A549 (cell line): ENCODE data around the gene CEP78. TPM values are rescaled to one million over a fixed set of nuclear protein-coding genes. Genes with fewer than 3 reads are reported as not detected.
A peak's percentile ranks its signal among the peaks of the same experiment; 100 is the strongest.

Experiments used
- ATAC-seq, 2 experiments: fragments of 200-7000 bp in 1 of 2; fragments of >200 bp in 1 of 2; cut with Nextera tagmentation in 1 of 2; cut with Tn5 transposase in 1 of 2; 3 replicates each; pipeline versions ENCODE4 v1.8.0 to v1.9.1; 2018 to 2020; ENCODE audit warnings: mild to moderate bottlenecking in 1 of 2, moderate library complexity in 1 of 2
- CTCF ChIA-PET: fragments of 300-600 bp; sonication (Branson Sonifier 250); formaldehyde crosslinking; extraction: SDS; loops from one replicate; lab custom pipeline; 2021; ENCODE audit warnings: antibody characterized with exemption, inconsistent platforms; lab: Yijun Ruan, JAX
- POLR2A ChIA-PET: fragments of 350-600 bp; formaldehyde crosslinking; extraction: SDS; loops from one replicate; lab custom pipeline; 2021; ENCODE audit warnings: antibody characterized with exemption, inconsistent platforms; lab: Yijun Ruan, JAX
- DNase-seq, 2 experiments: peaks; one replicate each; pipeline versions ENCODE4 v3.0.0 to v3.0.0-alpha.2; 2011 to 2016; ENCODE audit warnings: low read depth in 1 of 2, low spot score in 1 of 2
- FAIRE-seq: peaks from 2 replicates; lab custom pipeline; 2011; peaks lifted over from hg19 to GRCh38; lab: Jason Lieb, UNC
- H3K27ac ChIP-seq, 2 experiments: fragments of >200 bp; sonication (Bioruptor Twin); formaldehyde crosslinking; 3 replicates each; pipeline ENCODE4 v1.5.1; 2016 to 2017
- H3K4me1 ChIP-seq: fragments of >200 bp; sonication (Bioruptor Twin); formaldehyde crosslinking; 3 replicates; pipeline ENCODE4 v1.6.1; 2016
- H3K4me2 ChIP-seq: fragments of >200 bp; sonication (Bioruptor Twin); formaldehyde crosslinking; 3 replicates; pipeline ENCODE4 v1.6.1; 2016
- H3K4me3 ChIP-seq: fragments of >200 bp; sonication (Bioruptor Twin); formaldehyde crosslinking; 3 replicates; pipeline ENCODE4 v1.5.1; 2016
- H3K9me3 ChIP-seq: fragments of >200 bp; sonication (Bioruptor Twin); formaldehyde crosslinking; 3 replicates; pipeline ENCODE4 v1.6.1; 2016
- BHLHE40 ChIP-seq: IDR thresholded peaks from 2 replicates; pipeline ENCODE4 v1.6.1; 2012; ENCODE audit warnings: low read depth, low read length, inconsistent platforms
- CBX8 ChIP-seq: fragments of 200-600 bp; sonication (generic); IDR thresholded peaks from 2 replicates; pipeline ENCODE4 v1.6.1; 2016
- CEBPB ChIP-seq, 2 experiments: fragments of >200 bp in 1 of 2; sonication (Bioruptor Twin) in 1 of 2; formaldehyde crosslinking in 1 of 2; IDR thresholded peaks; 2 replicates each; pipeline ENCODE4 v1.6.1; 2012 to 2016
- CHD4 ChIP-seq: fragments of 200-600 bp; sonication (generic); IDR thresholded peaks from 2 replicates; pipeline ENCODE4 v1.6.1; 2016; ENCODE audit warnings: antibody characterized with exemption, mild to moderate bottlenecking, borderline replicate concordance
- FOSB ChIP-seq: fragments of 250-450 bp; sonication (Bioruptor Pico); IDR thresholded peaks from 2 replicates; pipeline ENCODE4 v1.5.0; 2020; ENCODE audit warnings: mild to moderate bottlenecking, moderate library complexity
- HEYL ChIP-seq: fragments of 250-450 bp; sonication (Bioruptor Pico); IDR thresholded peaks from 2 replicates; pipeline ENCODE4 v1.8.0; 2021; ENCODE audit warnings: mild to moderate bottlenecking, moderate library complexity
- HOXA7 ChIP-seq: fragments of 250-450 bp; sonication (Bioruptor Pico); IDR thresholded peaks from 2 replicates; pipeline ENCODE4 v1.5.0; 2020; ENCODE audit warnings: mild to moderate bottlenecking, moderate library complexity
- HOXB5 ChIP-seq: fragments of 250-450 bp; sonication (Bioruptor Pico); IDR thresholded peaks from 2 replicates; pipeline ENCODE4 v1.5.0; 2020; ENCODE audit warnings: mild to moderate bottlenecking, moderate library complexity
- MYC ChIP-seq: IDR thresholded peaks from 2 replicates; pipeline ENCODE4 v1.6.1; 2012; ENCODE audit warnings: mild to moderate bottlenecking, inconsistent platforms, low read length, improper control_type of control experiment, borderline replicate concordance
- NFE2L2 ChIP-seq: fragments of 150-350 bp; conservative IDR thresholded peaks from 2 replicates; pipeline ENCODE4 v1.6.1; 2014; ENCODE audit warnings: low read length
- NPAS2 ChIP-seq: fragments of 250-450 bp; sonication (Bioruptor Pico); IDR thresholded peaks from 2 replicates; pipeline ENCODE4 v1.8.0; 2022; ENCODE audit warnings: mild to moderate bottlenecking, moderate library complexity, borderline replicate concordance
- NR3C1 ChIP-seq: fragments of >200 bp; sonication (Bioruptor Twin); formaldehyde crosslinking; IDR thresholded peaks from 3 replicates; pipeline ENCODE4 v1.6.1; 2017
- POLR2A ChIP-seq: IDR thresholded peaks from 2 replicates; pipeline ENCODE4 v1.6.1; 2012; ENCODE audit warnings: mild to moderate bottlenecking, low read length
- RAD21 ChIP-seq, 2 experiments: fragments of >200 bp in 1 of 2; sonication (Bioruptor Twin) in 1 of 2; formaldehyde crosslinking in 1 of 2; IDR thresholded peaks in 1 of 2; conservative IDR thresholded peaks in 1 of 2; 2 replicates in 1 of 2; 3 replicates in 1 of 2; pipeline ENCODE4 v1.6.1; 2012 to 2018; ENCODE audit warnings: inconsistent platforms in 1 of 2
- RCOR1 ChIP-seq: fragments of 150-350 bp; IDR thresholded peaks from 2 replicates; pipeline ENCODE4 v1.6.1; 2014; ENCODE audit warnings: antibody characterized with exemption, low read length, low read depth
- RNF2 ChIP-seq: fragments of 200-600 bp; sonication (generic); IDR thresholded peaks from 2 replicates; pipeline ENCODE4 v1.6.1; 2016; ENCODE audit warnings: low read depth, mild to moderate bottlenecking, antibody characterized with exemption, moderate library complexity, borderline replicate concordance
- SMC3 ChIP-seq: fragments of >200 bp; sonication (Bioruptor Twin); formaldehyde crosslinking; IDR thresholded peaks from 3 replicates; pipeline ENCODE4 v1.6.1; 2018; ENCODE audit warnings: inconsistent platforms
- TFCP2L1 ChIP-seq: fragments of 250-450 bp; sonication (Bioruptor Pico); IDR thresholded peaks from 2 replicates; pipeline ENCODE4 v1.5.0; 2021; ENCODE audit warnings: mild to moderate bottlenecking
- TP53 ChIP-seq: fragments of 250-450 bp; sonication (Bioruptor Pico); IDR thresholded peaks from 2 replicates; pipeline ENCODE4 v1.5.0; 2021; ENCODE audit warnings: mild to moderate bottlenecking, moderate library complexity
- WGBS: methylation state at CpG from one replicate; pipeline ENCODE4 v1.1.6; 2017; ENCODE audit errors: missing lambda C conversion rate; 5-methylcytosine and 5-hydroxymethylcytosine counted together
- polyA plus RNA-seq, 4 experiments: library from polyadenylated mRNA; depleted of rRNA in 3 of 4; stranded (reverse); fragments of >200 nt; fragmentation: RNase III in 1 of 4; extraction: RNeasy Plus Mini Kit Qiagen cat#74134 plus additional on column Dnase treatment in 1 of 4; gene quantifications; 2 replicates in 3 of 4; 3 replicates in 1 of 4; pipeline ENCODE4 v1.2.3, GENCODE V29; 2011 to 2017
- TF ChIP-seq, protein P1 (sequence below): fragments of 150-350 bp; IDR thresholded peaks from 2 replicates; pipeline ENCODE4 v1.6.1; 2014; ENCODE audit warnings: low read depth, mild to moderate bottlenecking, low read length
- TF ChIP-seq, protein P2 (sequence below): fragments of >200 bp; sonication (Bioruptor Twin); formaldehyde crosslinking; IDR thresholded peaks from 3 replicates; pipeline ENCODE4 v1.5.1; 2016
- TF ChIP-seq, protein P3 (sequence below): fragments of 250-450 bp; sonication (Bioruptor Pico); IDR thresholded peaks from 2 replicates; pipeline ENCODE4 v1.5.0; 2021; ENCODE audit warnings: mild to moderate bottlenecking, moderate library complexity, borderline replicate concordance

The CEP78 gene
- polyA plus RNA-seq, 2 of the 4 experiments (the other 2 are of a cell fraction): 16.5 to 28.9 TPM

DNA sequence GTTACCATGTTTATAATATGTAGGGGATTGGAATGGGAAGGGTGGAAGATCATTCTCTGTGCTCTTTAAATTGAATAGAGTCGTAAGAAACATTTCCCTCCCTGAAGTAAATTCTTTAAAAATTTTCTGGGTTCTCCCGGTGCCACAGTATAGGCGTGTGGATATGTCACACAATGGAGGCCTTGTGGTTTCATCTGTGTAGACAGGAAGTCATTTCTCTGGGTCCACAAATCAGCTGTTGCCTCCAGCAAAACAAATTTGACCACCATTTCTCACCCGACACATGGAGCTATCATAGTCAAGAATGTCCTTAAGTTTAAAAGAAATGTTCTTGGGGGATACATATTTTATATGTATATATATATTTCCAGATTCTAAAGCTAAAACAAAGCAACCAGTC is 17.4 kb downstream of the CEP78 start:
- 91% methylated on average over 4 of the region's 4 CpGs for WGBS
- POLR2A ChIA-PET: no interaction called here
- TF ChIP-seq FOSB (CRISPR knock-in tag): no peak
- TF ChIP-seq TFCP2L1 (CRISPR knock-in tag): no peak
- TF ChIP-seq CHD4: no peak
- TF ChIP-seq CBX8: no peak
- no peak for TF ChIP-seq BHLHE40
- TF ChIP-seq RCOR1: no peak
- TF ChIP-seq CEBPB (IDR thresholded peaks at IDR 0.05): no peak
- TF ChIP-seq POLR2A: no peak
- TF ChIP-seq, protein P1, sequence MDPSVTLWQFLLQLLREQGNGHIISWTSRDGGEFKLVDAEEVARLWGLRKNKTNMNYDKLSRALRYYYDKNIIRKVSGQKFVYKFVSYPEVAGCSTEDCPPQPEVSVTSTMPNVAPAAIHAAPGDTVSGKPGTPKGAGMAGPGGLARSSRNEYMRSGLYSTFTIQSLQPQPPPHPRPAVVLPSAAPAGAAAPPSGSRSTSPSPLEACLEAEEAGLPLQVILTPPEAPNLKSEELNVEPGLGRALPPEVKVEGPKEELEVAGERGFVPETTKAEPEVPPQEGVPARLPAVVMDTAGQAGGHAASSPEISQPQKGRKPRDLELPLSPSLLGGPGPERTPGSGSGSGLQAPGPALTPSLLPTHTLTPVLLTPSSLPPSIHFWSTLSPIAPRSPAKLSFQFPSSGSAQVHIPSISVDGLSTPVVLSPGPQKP: no peak
- TF ChIP-seq TP53 (CRISPR knock-in tag): no peak
- TF ChIP-seq RNF2: no peak
- TF ChIP-seq NPAS2 (CRISPR knock-in tag): no peak
- no peak for TF ChIP-seq NFE2L2
- no peak for TF ChIP-seq HEYL (CRISPR knock-in tag)

DNA sequence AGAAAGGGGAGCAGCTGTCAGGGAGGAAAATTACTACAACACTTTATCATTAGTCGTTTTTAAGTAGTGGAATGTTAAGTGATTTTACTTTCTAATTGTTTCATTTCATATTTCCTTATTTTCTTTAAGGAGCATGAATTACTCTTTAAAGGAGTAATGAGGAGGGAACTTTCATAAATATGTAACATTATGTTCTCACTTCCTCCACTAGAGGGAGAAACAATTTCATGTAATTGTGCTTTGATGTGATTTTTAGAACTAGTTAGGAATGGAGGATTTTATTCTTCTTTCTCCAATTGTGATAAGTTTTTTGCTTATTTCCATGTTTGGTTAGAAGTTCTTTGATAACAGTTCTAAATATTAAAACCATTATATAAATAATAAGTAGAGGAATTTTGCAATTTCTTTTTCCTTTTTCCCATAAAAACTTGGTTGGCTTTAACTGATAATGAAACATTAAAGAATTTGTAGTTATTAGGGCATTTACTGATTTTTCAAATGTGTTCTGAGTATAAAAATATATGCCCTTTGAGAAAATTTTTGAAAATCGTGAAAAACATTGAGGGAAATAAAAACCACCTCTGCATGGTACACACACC is 25.6 kb downstream of the CEP78 start:
- ChIA-PET CTCF (interaction anchor here (0.6 to 1.9 kb wide), 13 partner anchors 11 to 108 kb away, joined by 3 to 7 read pairs (median 3); no protein-coding TSS in a partner anchor), POLR2A (no interaction called here)
- TF ChIP-seq HEYL (CRISPR knock-in tag): no peak
- TF ChIP-seq POLR2A: no peak
- TF ChIP-seq MYC: no peak
- TF ChIP-seq TP53 (CRISPR knock-in tag): no peak
- no peak for TF ChIP-seq HOXA7 (CRISPR knock-in tag)
- TF ChIP-seq, protein P2, sequence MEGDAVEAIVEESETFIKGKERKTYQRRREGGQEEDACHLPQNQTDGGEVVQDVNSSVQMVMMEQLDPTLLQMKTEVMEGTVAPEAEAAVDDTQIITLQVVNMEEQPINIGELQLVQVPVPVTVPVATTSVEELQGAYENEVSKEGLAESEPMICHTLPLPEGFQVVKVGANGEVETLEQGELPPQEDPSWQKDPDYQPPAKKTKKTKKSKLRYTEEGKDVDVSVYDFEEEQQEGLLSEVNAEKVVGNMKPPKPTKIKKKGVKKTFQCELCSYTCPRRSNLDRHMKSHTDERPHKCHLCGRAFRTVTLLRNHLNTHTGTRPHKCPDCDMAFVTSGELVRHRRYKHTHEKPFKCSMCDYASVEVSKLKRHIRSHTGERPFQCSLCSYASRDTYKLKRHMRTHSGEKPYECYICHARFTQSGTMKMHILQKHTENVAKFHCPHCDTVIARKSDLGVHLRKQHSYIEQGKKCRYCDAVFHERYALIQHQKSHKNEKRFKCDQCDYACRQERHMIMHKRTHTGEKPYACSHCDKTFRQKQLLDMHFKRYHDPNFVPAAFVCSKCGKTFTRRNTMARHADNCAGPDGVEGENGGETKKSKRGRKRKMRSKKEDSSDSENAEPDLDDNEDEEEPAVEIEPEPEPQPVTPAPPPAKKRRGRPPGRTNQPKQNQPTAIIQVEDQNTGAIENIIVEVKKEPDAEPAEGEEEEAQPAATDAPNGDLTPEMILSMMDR: peak; percentile 62
- TF ChIP-seq RAD21 (conservative IDR thresholded peaks at IDR 0.05 in 1 of 2, IDR thresholded peaks at IDR 0.05 in 1 of 2): peak; percentile 58 to 59
- TF ChIP-seq HOXB5 (CRISPR knock-in tag): no peak
- TF ChIP-seq, protein P3, sequence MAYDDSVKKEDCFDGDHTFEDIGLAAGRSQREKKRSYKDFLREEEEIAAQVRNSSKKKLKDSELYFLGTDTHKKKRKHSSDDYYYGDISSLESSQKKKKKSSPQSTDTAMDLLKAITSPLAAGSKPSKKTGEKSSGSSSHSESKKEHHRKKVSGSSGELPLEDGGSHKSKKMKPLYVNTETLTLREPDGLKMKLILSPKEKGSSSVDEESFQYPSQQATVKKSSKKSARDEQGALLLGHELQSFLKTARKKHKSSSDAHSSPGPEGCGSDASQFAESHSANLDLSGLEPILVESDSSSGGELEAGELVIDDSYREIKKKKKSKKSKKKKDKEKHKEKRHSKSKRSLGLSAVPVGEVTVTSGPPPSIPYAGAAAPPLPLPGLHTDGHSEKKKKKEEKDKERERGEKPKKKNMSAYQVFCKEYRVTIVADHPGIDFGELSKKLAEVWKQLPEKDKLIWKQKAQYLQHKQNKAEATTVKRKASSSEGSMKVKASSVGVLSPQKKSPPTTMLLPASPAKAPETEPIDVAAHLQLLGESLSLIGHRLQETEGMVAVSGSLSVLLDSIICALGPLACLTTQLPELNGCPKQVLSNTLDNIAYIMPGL: no peak
- no peak for TF ChIP-seq NR3C1
- TF ChIP-seq SMC3: peak; percentile 41
- no peak overlapping the region for H3K4me2 ChIP-seq
- no peak overlapping the region for H3K4me3 ChIP-seq
- peak in 1 of 2 experiments; percentile 70; a peak in 2 of 6 replicates for ATAC-seq
- no peaks in the 10 kb centered on the region for H3K4me1 ChIP-seq
- DNase-seq: peak; percentile 36 to 45
- FAIRE-seq: peak; percentile 39
- H3K9me3 ChIP-seq: no peaks in the 10 kb centered on the region
- under 1% methylated on average over 2 of the region's 2 CpGs for WGBS
- H3K27ac ChIP-seq: no peak overlapping the region

More for the DNA sequence above, 17.4 kb downstream of the CEP78 start:
- Histone ChIP-seq H3K4me2 (no peak overlapping the region), H3K27ac (no peak overlapping the region), H3K9me3 (no peaks in the 10 kb centered on the region), H3K4me3 (no peak overlapping the region), H3K4me1 (no peaks in the 10 kb centered on the region)
- CTCF ChIA-PET: interaction anchor here (0.7 kb wide), 1 partner anchor 23 kb away, joined by 3 read pairs; no protein-coding TSS in a partner anchor
- FAIRE-seq (no peak), DNase-seq (no peak), ATAC-seq (no peak)
